Measurements from ENCODE around the gene YBEY.

Gene YBEY

GRCh38 chr21:46265736-46266525, 20.2 kb upstream of the YBEY start:
- DNase-seq, result no peak

- DNase-seq, result no peak
Observed at GRCh38 chr21:46266946-46267345, 19.2 kb upstream of the YBEY start.

- DNase-seq, result peak; percentile 2
Observed at GRCh38 chr21:46268371-46268770, 17.8 kb upstream of the YBEY start.

- DNase-seq, result no peak
Observed at GRCh38 chr21:46269466-46269865, 16.7 kb upstream of the YBEY start.

- no peak for DNase-seq
Observed at GRCh38 chr21:46273341-46273740, 12.8 kb upstream of the YBEY start.

- DNase-seq, result no peak
Observed at GRCh38 chr21:46274797-46275390, 11.2 kb upstream of the YBEY start.

- DNase-seq, result no peak
Observed at GRCh38 chr21:46284077-46284644, 2.0 kb upstream of the YBEY start.

- no peak for DNase-seq
Observed at GRCh38 chr21:46284733-46285132, 1.4 kb upstream of the YBEY start.

- DNase-seq, result no peak
Observed at GRCh38 chr21:46285206-46285661, 908 bp upstream of the YBEY start, which contains the start of gene MCM3AP. TSS of gene MCM3AP (minus strand) at chr21:46285611. CDS start at chr21:46285286, 325 bp downstream.

- DNase-seq, result peak; percentile 77
Observed at GRCh38 chr21:46286648-46287002, 483 bp downstream of the YBEY start.

GRCh38 chr21:46287541-46287940, 1.4 kb downstream of the YBEY start:
- DNase-seq, result no peak

GRCh38 chr21:46289655-46290179, 3.6 kb downstream of the YBEY start:
- no peak for DNase-seq

- no peak for DNase-seq
Observed at GRCh38 chr21:46291561-46291960, 5.4 kb downstream of the YBEY start.

- no peak for DNase-seq
Observed at GRCh38 chr21:46294647-46295176, 8.6 kb downstream of the YBEY start.

GRCh38 chr21:46295177-46295770, 9.1 kb downstream of the YBEY start:
- DNase-seq, result no peak

GRCh38 chr21:46295996-46296752, 10.0 kb downstream of the YBEY start:
- no peak for DNase-seq

- DNase-seq, result no peak
Observed at GRCh38 chr21:46297338-46298271, 11.5 kb downstream of the YBEY start.

- no peak for DNase-seq
Observed at GRCh38 chr21:46299167-46299566, 13.0 kb downstream of the YBEY start.

- no peak for DNase-seq
Observed at GRCh38 chr21:46301759-46302158, 15.6 kb downstream of the YBEY start.

- no peak for DNase-seq
Observed at GRCh38 chr21:46304437-46304836, 18.3 kb downstream of the YBEY start.

GRCh38 chr21:46304955-46305354, 18.8 kb downstream of the YBEY start:
- DNase-seq, result no peak
